ENCODE results near the gene SPAG6. TPM values are rescaled to one million over a fixed set of nuclear protein-coding genes. Genes with fewer than 3 reads are reported as not detected.

SPAG6 gene
- polyA plus RNA-seq, 3 donors, result 0.11 to 0.13 TPM; not detected in 1

- Histone ChIP-seq H2AFZ (ENCODE audit: insufficient read depth, low read depth, low read length, poor library complexity, severe bottlenecking) (no peak overlapping the region), H3K27me3 (ENCODE audit: control insufficient read depth in 2 of 2, insufficient read depth in 2 of 2, low read length in 2 of 2) (no peaks in the 10 kb centered on the region), H3K9ac (ENCODE audit: insufficient read depth, low read length, poor library complexity, severe bottlenecking) (no peak overlapping the region), H4K20me1 (ENCODE audit: insufficient read depth, low read length) (no peaks in the 10 kb centered on the region), H3K4me1 (ENCODE audit: control insufficient read depth in 1 of 2, insufficient read depth in 2 of 2, low read length in 2 of 2) (no peaks in the 10 kb centered on the region), H3K36me3 (replicated peaks in 1 of 2; ENCODE audit: control insufficient read depth in 1 of 2, insufficient read depth in 2 of 2, low read length in 2 of 2) (no peaks in the 10 kb centered on the region), H3K79me2 (ENCODE audit: insufficient read depth, low read length) (no peaks in the 10 kb centered on the region), H3K4me2 (replicated peaks; ENCODE audit: extremely low read depth, low read length, poor library complexity, severe bottlenecking) (no peak overlapping the region), H3K4me3 (replicated peaks in 1 of 3; ENCODE audit: low read depth in 2 of 3, low read length in 3 of 3) (no peak overlapping the region), H3K27ac (ENCODE audit: low read depth in 1 of 2, low read length in 2 of 2) (no peak overlapping the region), H3K9me3 (replicated peaks in 1 of 2; ENCODE audit: control insufficient read depth in 1 of 2, insufficient read depth in 1 of 2, low read length in 2 of 2) (no peaks in the 10 kb centered on the region)
- no peak for DNase-seq
- WGBS (ENCODE audit: insufficient coverage), result 100% methylated on average over 1 of the region's 6 CpGs
- Mint-ChIP-seq H3K36me3 (no peaks in the 10 kb centered on the region), H3K4me1 (peaks cover 7% of the 10 kb centered on the region), H3K27me3 (ENCODE audit: low read depth in 3 of 3) (peaks cover 0 to 4% (median 2%) of the 10 kb centered on the region in 3 donors), H3K27ac (no peak overlapping the region), H3K4me3 (no peak overlapping the region), H3K9me3 (no peaks in the 10 kb centered on the region)
- intact Hi-C loops (cut with micrococcal nuclease), result no loop called here
- TF ChIP-seq CTCF (IDR thresholded peaks at IDR 0.05), result no peak
Observed at GRCh38 chr10:22363305-22363704, 18.0 kb downstream of the SPAG6 start.

GRCh38 chr10:22364407-22365140 lies 19.3 kb downstream of the SPAG6 start:
- no CpG with 5 or more reads among the region's 5 CpGs for WGBS (ENCODE audit: insufficient coverage)
- Histone ChIP-seq H3K4me1 (ENCODE audit: control insufficient read depth in 1 of 2, insufficient read depth in 2 of 2, low read length in 2 of 2) (peaks cover 7 to 10% of the 10 kb centered on the region in 2 donors), H3K36me3 (replicated peaks in 1 of 2; ENCODE audit: control insufficient read depth in 1 of 2, insufficient read depth in 2 of 2, low read length in 2 of 2) (no peaks in the 10 kb centered on the region), H4K20me1 (ENCODE audit: insufficient read depth, low read length) (no peaks in the 10 kb centered on the region), H3K4me3 (replicated peaks in 1 of 3; ENCODE audit: low read depth in 2 of 3, low read length in 3 of 3) (no peak overlapping the region), H3K79me2 (ENCODE audit: insufficient read depth, low read length) (no peaks in the 10 kb centered on the region), H3K9me3 (replicated peaks in 1 of 2; ENCODE audit: control insufficient read depth in 1 of 2, insufficient read depth in 1 of 2, low read length in 2 of 2) (no peaks in the 10 kb centered on the region), H2AFZ (ENCODE audit: insufficient read depth, low read depth, low read length, poor library complexity, severe bottlenecking) (no peak overlapping the region), H3K9ac (ENCODE audit: insufficient read depth, low read length, poor library complexity, severe bottlenecking) (no peak overlapping the region), H3K4me2 (replicated peaks; ENCODE audit: extremely low read depth, low read length, poor library complexity, severe bottlenecking) (no peak overlapping the region), H3K27me3 (ENCODE audit: control insufficient read depth in 2 of 2, insufficient read depth in 2 of 2, low read length in 2 of 2) (no peaks in the 10 kb centered on the region), H3K27ac (ENCODE audit: low read depth in 1 of 2, low read length in 2 of 2) (no peak overlapping the region)
- no peak for DNase-seq
- no peak overlapping the region for H3K4me3 Mint-ChIP-seq
- H3K4me1 Mint-ChIP-seq, result peaks cover 17% of the 10 kb centered on the region
- H3K36me3 Mint-ChIP-seq, result no peaks in the 10 kb centered on the region
- no peaks in the 10 kb centered on the region for H3K9me3 Mint-ChIP-seq
- intact Hi-C loops (cut with micrococcal nuclease), result no loop called here
- H3K27ac Mint-ChIP-seq, result no peak overlapping the region
- no peak for TF ChIP-seq CTCF (IDR thresholded peaks at IDR 0.05)
- H3K27me3 Mint-ChIP-seq (ENCODE audit: low read depth in 3 of 3), result peaks cover 0 to 4% (median 2%) of the 10 kb centered on the region in 3 donors

Data from CD14-positive monocyte (primary cell).